NCI-H345 treated with DMSO at 0.1 percent for 48 hours (cell line): Measurements from ENCODE around the gene CDC42.

ENCODE experiments used
- DNase-seq: peaks from one replicate; lab custom pipeline; 2025; ENCODE audit not compliant: unreplicated experiment; lab: John Stamatoyannopoulos, UW

CDC42 gene

DNA sequence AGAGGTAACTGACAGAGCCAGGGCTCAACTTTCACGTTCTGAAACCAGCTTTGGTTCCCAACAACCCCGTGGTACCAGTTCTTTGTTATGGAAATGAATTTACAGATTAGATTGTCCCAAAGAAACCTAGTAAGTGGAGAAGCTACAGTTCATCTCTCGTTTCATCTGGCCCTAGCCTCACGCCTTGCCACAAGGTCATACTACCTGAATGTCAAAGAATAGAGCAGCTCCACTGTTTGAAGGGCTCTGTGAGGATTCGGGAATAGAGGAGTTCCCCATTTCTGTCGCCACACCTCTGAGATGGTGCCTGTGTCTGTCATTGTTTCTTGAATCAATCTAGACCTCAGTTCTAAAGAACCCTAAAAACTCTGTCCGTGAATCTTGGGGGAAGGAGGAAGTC, 15.0 kb upstream of the CDC42 start:
- DNase-seq, result no peak

DNA sequence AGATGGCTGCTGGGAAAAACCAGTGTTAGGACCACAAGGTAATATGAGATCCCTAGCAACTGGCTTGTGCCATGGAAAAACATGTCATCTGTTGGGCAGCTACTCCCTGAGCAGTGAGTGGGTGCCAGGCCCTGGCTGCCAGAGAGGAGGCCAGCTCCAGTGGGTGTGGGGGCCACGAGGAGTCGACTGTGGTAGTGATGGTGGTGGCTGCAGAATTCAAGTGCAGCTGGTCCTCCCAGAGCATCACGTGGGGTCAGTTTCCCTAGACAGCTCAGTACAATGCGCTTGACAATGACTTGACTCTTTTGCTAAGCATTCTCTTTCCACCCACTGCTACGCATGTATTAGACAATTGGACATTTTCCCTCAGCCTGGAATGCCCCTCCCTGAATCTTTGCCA, 14.5 kb upstream of the CDC42 start:
- DNase-seq, result no peak

DNA sequence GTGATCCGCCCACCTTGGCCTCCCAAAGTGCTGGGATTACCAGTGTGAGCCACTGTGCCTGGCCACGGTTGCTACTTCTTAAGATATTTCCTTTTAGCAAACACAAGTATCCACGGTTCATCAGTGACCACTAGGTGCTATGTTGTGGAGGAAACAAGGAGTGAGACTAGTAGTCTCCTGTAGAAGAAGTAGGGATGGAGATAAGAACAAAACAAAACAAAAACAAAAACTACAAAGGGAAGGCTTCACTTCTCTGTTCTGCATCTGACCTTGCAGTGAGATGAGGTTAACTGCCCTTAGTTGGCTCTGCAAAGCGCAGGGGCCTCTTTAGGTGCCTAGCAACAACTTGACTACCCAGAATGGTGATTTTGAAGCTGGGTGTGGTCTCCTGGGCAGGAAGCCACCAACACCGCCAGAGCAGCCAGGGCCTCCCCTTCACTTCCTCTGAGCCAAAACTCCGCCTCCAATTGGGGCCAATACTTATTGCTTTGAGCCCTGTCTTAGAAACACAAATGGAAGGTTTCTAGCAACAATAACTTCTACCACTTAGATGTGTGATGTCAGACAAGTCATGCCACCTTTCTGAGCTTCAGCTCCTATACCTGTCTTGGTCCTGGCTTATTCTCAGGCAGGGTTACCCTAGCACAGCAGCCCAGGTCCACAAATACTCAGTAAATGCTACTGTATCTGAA, 12.8 kb upstream of the CDC42 start:
- DNase-seq, result no peak

DNA sequence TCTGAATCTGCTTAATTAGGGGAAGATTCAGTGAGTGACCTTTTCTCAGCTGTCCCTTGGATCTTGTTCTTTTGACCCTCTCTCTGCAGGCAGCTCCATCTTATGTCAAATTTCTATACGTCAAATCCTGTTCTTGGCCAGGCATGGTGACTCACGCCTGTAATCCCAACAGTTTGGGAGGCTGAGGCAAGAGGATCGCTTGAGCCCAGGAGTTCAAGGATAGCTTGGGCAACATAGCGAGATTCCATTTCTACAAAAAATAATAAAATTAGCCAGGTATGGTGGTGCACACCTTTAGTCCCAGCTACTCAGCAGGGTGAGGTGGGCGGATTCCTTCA, 12.3 kb upstream of the CDC42 start:
- DNase-seq, result no peak

DNA sequence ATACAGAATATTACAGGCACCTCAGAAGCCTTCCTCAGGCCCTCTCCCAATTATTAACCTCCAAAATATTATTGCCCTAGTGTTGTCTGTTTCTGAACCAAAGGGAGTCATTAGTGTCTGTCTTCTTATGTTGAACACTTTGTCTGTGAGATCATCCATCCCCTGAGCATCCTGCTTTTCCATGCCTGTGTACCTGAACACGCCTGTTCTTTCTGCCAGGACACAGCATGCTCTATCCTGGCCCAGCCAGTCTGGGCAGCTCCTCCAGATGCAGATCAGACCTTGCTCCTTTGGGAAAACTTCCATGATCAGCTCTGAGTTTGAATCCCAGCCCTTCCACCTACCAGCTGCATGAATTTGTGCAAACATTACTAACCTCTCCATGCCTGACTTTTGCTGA, 11.0 kb upstream of the CDC42 start:
- DNase-seq, result no peak

DNA sequence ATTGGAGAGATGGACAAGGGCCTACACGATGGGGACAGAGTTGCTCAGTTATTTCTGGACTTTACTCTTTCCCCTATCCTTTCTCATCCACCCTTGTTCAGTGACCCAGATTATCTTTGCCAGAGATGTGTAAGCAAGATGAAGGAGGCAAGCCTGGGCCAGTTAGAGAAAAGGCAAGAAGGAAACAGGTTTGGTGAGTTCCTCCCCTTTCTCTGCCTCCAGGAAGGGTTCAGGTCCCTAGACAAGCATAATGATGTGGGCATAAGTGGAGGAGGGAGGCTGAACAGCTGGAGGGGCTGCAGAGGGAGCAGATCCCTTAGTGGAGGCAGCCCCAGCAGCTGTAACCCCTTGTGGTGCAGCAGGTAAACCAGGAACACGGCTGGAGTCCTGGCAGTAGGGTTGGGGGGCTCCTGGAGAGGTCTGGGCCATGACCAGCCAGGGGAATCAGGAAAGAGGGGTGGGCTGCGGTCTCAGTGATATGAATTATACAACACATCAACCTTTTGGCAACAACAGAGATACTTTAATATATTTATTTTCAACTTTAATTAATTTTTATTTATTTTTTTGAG, 9.2 kb upstream of the CDC42 start:
- DNase-seq, result no peak

DNA sequence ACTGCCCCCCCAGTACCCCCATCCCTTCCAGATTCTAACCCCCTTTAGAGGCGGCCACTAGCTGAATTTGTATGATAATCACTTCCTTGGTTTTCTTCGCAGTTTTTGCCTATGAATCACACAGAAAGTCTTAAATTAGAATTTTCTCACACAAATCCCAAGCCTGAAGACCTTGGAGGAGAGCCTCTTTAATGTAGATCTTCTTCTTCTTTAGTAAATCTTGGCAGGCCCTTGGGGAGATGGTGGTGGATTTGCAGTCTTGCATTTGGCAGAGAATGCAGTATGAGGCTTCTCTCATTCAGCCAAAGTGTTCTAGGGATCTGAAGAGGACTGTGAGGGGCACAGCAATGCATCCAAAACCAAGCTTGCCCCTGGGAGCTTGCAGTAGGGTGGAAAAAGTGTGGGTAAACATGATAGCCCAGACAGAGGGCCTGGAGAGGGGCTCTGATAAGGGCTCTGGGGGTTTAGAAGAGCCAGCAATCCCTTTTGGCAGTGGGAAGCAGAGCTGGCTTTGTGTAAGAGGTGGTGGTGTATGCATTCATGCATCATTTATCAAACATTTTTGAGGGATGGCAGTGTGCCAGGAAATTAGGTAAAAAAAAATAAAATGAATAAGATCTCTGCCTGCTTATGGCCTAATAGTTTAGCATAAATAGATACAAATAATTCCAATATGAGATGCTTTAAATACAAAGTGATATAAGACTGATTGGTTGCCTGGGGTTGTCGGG, 7.7 kb upstream of the CDC42 start:
- DNase-seq, result no peak

DNA sequence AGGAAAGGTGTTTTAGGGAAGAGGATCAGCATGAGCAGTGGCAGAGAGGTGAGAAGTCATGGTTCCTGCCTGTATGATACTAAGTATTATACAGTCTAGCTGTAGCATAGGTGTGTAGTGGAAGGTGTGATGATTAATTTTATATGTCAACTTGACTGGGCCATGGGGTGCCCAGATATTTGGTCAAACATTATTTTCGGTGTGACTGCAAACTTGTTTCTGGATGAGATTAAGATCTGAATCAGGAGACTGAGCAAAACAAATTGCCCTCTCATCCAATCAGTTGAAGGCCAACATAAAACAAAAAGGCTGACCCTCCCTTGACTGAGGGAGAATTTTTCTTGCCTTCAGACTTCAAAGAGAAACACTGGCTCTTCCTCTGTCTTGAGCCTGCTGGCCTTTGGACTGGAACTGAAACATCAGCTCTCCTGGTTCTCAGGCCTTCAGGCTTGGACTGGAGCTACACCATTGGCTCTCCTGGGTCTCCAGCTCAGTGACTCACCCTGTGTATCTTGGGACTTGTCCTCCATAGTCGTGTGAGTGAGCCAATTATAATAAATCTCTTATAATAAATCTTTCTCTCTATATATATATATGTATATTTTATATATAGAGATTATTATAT, 6.8 kb upstream of the CDC42 start:
- no peak for DNase-seq

DNA sequence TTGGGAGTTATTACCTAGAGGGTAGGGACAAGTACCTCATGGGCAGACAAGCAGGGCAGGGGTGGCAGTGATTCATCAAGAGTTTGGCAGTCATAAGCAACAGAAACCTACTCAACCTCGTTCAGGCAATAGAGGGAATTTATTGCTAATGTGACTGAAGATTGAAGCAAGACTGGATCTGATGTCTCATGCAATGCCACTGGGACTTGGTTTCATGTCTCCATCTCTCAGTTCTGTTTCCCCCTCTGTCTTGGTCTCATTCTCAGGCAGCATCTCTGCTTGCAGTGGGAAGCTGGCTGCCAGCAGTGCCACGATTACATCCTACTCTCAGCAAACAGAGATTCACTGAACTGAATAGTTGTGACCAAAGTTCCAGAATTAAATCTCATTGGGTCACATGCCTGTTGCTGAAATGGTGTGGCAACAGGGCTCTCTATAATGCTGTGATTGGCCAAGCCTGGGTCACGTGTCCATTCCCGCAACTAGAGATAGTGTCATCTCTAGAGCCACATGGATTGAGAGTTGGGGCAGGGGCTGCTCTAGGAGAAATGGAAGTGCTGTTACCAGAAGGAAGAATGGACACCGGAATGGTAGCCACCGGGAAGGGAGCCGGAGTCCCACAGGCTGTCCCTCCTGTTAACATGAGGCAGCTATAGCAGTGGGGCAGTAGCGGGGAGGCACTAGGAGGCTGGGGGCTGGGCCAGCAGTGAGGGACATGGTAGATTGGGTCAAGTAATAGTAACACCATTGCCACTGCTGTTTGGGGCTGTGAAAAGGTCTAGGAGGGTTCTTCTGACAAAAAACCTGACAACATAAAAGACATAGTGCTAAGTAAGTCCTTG, 3.9 kb upstream of the CDC42 start:
- DNase-seq, result no peak

DNA sequence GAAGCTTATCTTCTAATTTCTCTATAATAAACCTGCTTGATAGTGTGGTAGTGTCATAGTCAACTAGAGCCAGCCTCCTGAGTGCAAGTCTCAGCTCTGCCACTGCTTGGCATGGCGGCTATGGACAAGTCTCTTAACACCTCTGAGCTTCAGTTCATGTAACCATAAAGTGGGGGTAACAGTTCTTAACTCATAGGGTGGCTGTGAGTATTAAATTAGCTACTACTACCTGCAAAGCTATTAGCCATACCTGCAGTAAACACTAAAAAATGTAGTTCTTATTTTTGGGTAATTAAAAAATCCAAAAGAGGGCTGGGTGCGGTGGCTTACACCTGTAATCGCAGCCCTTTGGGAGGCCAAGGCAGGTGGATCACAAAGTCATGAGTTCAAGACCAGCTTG, 2.2 kb upstream of the CDC42 start:
- DNase-seq, result no peak

DNA sequence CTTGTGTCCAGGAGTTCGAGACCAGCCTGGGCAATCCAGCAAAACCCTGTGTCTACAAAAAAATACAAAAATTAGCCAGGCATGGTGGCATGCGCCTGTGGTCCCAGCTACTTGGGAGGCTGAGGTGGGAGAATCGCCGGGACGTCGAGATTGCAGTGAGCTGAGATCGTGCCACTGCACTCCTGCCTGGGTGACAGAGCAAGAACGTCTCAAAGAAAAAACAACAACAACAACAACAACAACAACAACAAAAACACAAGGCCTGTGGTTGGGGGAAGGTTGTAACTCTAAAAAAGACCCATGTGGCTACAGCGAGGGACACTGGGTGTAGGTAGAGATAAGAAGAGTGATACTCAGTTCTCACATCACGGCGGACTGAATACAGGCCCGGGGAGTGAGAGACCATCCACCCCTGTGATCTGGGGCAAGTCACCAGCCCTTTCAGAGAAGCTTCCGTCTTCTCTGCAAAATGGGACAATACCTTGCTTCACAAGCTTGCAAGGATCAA, 848 bp upstream of the CDC42 start:
- DNase-seq, result no peak

DNA sequence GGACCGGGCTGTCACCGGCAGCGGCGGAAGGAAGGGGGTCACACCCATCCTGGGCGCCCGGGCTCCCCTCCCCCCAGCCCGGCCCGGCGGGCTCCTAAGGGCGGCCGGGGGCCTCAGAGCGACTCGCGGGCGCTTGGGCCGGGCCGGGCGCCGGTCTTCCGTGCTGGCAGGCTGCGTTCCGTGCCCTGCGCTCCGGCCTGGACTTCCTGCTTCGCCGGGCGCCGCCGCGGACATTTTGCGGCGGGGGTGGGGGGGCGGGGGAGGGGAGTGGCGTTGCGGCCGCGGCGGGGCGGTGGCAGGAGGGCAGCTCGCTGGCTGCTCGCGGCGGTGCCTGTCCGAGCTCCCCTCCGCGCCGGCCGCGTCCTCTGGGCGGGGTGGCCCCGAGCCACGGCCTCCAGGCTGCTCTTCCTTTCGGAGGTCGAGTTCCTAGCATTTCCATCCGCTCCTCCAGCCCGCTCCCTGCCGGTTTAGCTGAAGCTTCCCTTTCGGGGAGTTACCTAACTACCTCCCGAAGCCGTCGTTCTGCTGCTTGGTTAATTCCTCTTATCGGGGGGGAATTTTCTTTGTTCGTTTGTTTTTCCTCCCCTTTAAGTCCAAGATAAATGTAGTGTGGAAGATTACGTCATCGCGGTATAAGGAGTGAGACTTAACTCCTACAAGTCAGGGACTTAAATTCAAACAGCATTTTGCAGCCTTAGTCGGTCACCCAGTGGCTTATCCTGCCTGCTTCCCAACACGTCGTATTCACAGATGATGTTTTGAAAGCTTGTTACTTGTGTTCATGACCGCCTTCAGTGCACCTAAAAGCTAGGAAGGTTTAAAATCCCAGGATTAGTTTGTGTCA, 730 bp downstream of the CDC42 start:
- DNase-seq, result peak; percentile 54

DNA sequence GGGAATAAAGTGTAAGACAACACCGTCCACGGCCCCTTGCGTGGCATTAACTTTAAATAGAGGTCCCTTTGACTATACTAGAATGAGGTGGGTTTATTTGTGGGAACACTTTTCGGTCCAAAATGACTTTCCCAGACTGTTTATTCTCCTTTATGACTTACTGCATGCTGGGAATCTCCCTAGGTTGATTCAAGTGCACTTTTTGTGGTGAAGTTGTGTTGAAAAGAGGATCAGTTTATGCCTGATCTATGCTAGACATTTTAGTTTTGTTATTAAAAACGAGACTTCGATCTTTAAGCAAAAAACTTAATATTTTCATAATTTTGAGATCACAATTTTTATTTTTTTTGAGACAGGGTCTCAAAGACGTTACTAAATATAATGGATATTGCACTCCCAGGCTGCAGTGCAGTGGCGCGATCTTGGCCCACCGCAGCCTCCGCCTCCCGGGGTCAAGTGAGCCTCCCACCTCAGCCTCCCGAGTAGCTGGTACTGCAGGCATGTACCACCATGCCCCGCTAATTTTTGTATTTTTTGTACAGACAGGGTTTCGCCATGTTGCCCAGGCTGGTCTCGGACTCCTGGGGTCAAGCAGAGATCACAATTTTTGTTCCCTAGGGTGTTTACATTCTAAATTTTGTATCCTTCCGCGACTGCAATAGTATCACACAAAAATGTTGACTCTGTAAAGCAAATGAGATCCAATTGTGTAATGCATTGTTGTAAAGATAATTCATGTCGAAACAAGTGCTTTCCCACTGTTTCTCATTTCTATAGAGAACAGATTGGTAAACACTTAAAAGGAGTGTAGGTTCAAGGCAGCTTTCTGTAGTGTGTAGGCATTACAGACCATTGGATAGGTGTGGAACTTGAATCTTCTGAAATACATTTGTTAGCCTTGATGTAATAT, 1.6 kb downstream of the CDC42 start:
- DNase-seq, result peak; percentile 71

DNA sequence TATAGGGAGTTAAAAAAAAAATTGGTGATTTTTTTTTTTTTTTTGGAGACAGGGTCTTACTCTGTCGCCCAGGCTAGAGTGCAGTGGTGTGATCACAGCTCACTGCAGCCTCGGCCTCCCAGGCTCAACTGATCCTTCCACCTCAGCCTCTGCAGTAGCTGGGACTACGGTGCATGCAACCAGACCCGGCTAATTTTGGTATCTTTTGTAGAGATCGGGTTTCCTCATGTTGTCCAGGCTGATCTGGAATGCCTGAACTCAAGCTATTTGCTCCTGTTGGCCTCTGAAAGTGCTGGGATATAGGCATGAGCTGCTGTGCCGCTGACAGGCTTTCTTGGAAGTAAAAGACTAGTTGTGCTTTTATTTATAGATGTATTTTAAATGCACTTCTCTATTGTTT, 3.0 kb downstream of the CDC42 start:
- no peak for DNase-seq

DNA sequence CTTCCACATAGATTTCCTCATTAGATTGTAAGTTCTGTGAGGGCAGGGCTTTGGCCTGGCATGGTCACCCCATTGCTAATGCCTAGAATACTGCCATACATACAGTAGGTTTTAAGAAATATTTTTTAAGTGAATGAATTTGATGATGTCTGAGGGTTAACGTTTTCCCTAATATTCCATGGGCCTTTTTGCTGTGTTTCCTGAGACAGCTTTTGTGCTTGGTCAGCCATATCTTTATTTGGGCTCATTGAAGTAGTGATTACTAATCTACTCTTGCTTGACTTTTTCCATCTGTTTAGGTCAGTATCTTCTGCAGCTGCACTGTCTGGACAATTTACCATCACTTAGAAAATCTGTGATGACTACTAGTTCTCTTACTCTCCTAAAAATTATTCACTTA, 3.5 kb downstream of the CDC42 start:
- DNase-seq, result no peak

DNA sequence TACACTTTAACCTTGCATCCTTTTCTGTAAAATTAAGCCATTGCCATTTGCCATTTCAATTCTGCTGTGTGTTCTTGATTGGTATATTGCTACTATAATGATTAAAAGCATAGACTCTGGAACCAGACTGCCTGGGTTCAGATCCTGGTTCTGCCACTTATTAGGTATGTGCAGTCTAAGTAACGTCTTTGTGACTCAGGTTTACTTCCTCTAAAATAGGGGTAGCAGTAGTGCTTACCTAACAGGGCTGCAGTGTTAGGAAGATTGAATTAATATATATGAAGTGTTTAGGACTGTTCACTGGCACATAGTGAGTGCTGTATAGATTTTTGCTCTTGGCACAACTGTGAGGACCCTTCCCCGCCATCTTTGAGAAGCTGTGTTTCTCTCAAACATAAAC, 4.4 kb downstream of the CDC42 start:
- no peak for DNase-seq

DNA sequence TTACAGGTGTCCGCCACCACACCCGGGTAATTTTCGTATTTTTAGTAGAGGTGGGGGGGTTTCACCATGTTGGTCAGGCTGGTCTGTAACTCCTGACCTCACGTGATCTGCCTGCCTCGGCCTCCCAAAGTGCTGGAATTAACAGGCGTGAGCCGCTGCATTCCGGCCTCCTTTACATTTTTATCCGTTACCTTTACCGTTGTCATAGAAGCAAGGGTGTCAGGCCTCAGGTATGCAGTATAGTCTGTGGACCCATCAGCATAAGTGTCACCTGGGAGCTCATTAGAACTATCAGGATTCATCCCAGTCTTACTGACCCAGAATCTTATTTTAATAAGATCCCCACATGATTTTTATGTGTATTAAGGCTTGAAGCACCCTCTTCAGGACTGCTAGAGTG, 5.4 kb downstream of the CDC42 start:
- no peak for DNase-seq

DNA sequence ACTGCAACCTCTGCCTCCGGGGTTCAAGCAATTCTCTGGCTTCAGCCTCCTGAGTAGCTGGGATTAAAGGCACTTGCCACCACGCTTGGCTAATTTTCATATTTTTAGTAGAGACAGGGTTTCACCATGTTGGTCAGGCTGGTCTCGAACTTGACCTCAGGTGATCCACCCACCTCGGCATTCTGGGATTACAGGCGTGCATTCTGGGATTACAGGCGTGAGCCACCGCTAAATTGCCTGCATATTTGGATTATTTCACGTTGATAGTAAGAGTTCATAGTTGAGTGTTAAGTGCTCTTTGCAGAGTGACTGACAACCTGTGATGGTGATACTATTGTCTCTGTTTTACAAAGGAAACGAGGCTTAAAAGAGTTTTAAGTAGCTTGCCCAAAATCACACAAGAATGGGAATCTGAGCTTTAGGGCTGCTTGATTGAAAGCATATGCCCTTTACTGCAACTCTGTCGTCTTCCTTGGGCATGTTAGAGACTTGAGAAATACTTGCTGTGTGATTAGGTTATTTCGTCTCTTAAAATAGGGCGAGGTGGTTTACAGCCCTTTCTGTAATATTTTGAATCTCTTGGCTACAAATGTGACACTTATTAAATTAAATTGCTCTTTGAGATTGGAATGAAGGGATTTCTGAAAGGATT, 12.4 kb downstream of the CDC42 start:
- DNase-seq, result no peak

DNA sequence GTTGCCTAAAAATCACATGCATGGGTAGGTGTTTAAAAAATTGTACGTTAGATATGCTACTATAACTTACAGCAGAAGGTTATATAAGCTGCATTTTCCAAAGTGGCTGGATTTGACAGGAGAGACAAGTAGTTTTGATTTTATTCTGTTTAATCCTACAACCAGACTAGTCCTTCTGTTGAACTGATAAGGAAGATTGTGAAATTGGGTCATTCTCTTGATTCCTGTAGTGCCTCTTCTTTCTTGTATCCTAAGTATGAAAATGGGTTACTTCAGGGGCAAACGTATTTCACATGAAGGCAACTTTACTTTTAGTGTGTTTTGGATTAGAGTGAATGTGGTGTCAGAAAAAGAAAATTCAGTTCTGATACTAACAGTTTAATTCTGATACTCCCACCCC, 19.0 kb downstream of the CDC42 start:
- no peak for DNase-seq
